ENCODE results near the gene FGF18. TPM values are rescaled to one million over a fixed set of nuclear protein-coding genes. Genes with fewer than 3 reads are reported as not detected.
"Not testable (repeated sequence)": the region's sequence is repeated elsewhere in the genome, so short reads cannot be mapped to it uniquely, and the experiment has no call there.

The FGF18 gene
- total and polyA plus RNA-seq, 2 donors from 2014 or later, result 0.39 to 1.8 TPM

GRCh38 chr5:171412186-171412585 is 7.3 kb upstream of the FGF18 start:
- intact Hi-C loops (cut with DNase I), result loop anchor here (10.0 kb wide), 1 partner anchor 503 kb away; no protein-coding TSS in a partner anchor
- H3K36me3 ChIP-seq (ENCODE audit: control insufficient read depth in 2 of 3, insufficient read depth in 3 of 3, low read length in 3 of 3), result peaks cover 6 to 33% (median 7%) of the 10 kb centered on the region in 3 donors
- FAIRE-seq (no peak), DNase-seq (peak in 1 of 5 donors; percentile 13)
- no peak for TF ChIP-seq CTCF (IDR thresholded peaks at IDR 0.05; ENCODE audit: borderline replicate concordance, extremely low read depth, insufficient read depth)
- H3K27me3 ChIP-seq (ENCODE audit: control insufficient read depth, insufficient read depth, low read length), result no peaks in the 10 kb centered on the region
- no peak overlapping the region for H3K9ac ChIP-seq (ENCODE audit: low read length in 3 of 3)
- H3K27ac ChIP-seq (ENCODE audit: low read depth in 2 of 2, low read length in 2 of 2), result no peak overlapping the region
- H3K4me1 ChIP-seq (ENCODE audit: control insufficient read depth in 2 of 3, insufficient read depth in 2 of 3, low read depth in 1 of 3, low read length in 3 of 3), result no peaks in the 10 kb centered on the region
- no peaks in the 10 kb centered on the region for H3K9me3 ChIP-seq (ENCODE audit: control insufficient read depth in 2 of 3, insufficient read depth in 1 of 3, low read length in 3 of 3)
- no peak overlapping the region for H3K4me3 ChIP-seq (ENCODE audit: low read length in 3 of 3)

GRCh38 chr5:171413153-171413910 is 6.1 kb upstream of the FGF18 start:
- no peak for TF ChIP-seq CTCF (IDR thresholded peaks at IDR 0.05; ENCODE audit: borderline replicate concordance, extremely low read depth, insufficient read depth)
- Histone ChIP-seq H3K9ac (ENCODE audit: low read length in 3 of 3) (no peak overlapping the region), H3K4me3 (ENCODE audit: low read length in 3 of 3) (no peak overlapping the region), H3K9me3 (ENCODE audit: control insufficient read depth in 2 of 3, insufficient read depth in 1 of 3, low read length in 3 of 3) (no peaks in the 10 kb centered on the region), H3K4me1 (ENCODE audit: control insufficient read depth in 2 of 3, insufficient read depth in 2 of 3, low read depth in 1 of 3, low read length in 3 of 3) (peaks cover 0 to under 1% (median 0%) of the 10 kb centered on the region in 3 donors), H3K36me3 (ENCODE audit: control insufficient read depth in 2 of 3, insufficient read depth in 3 of 3, low read length in 3 of 3) (peaks cover 4 to 21% (median 6%) of the 10 kb centered on the region in 3 donors), H3K27me3 (ENCODE audit: control insufficient read depth, insufficient read depth, low read length) (no peaks in the 10 kb centered on the region), H3K27ac (ENCODE audit: low read depth in 2 of 2, low read length in 2 of 2) (no peak overlapping the region)
- DNase-seq, result no peak
- no peak for FAIRE-seq
- intact Hi-C loops (cut with DNase I), result loop anchor here (10.0 kb wide), 1 partner anchor 501 kb away; no protein-coding TSS in a partner anchor

GRCh38 chr5:171413993-171414392 is 5.5 kb upstream of the FGF18 start:
- H3K27ac ChIP-seq (ENCODE audit: low read depth in 2 of 2, low read length in 2 of 2); H3K4me1 ChIP-seq (ENCODE audit: control insufficient read depth in 2 of 3, insufficient read depth in 2 of 3, low read depth in 1 of 3, low read length in 3 of 3); DNase-seq; H3K27me3 ChIP-seq (ENCODE audit: control insufficient read depth, insufficient read depth, low read length); FAIRE-seq; H3K9ac ChIP-seq (ENCODE audit: low read length in 3 of 3); H3K9me3 ChIP-seq (ENCODE audit: control insufficient read depth in 2 of 3, insufficient read depth in 1 of 3, low read length in 3 of 3); H3K4me3 ChIP-seq (ENCODE audit: low read length in 3 of 3): not testable (repeated sequence)
- peaks cover 4 to 20% (median 6%) of the 10 kb centered on the region in 3 donors for H3K36me3 ChIP-seq (ENCODE audit: control insufficient read depth in 2 of 3, insufficient read depth in 3 of 3, low read length in 3 of 3)
- intact Hi-C loops (cut with DNase I), result loop anchor here (10.0 kb wide), 1 partner anchor 501 kb away; no protein-coding TSS in a partner anchor

GRCh38 chr5:171415115-171415730 is 4.2 kb upstream of the FGF18 start:
- no peak for FAIRE-seq

More at GRCh38 chr5:171415115-171415730, 4.2 kb upstream of the FGF18 start:
- H3K9ac ChIP-seq (ENCODE audit: low read length in 3 of 3), result no peak overlapping the region
- H3K4me1 ChIP-seq (ENCODE audit: control insufficient read depth in 2 of 3, insufficient read depth in 2 of 3, low read depth in 1 of 3, low read length in 3 of 3), result peaks cover 0 to 9% (median 0%) of the 10 kb centered on the region in 3 donors
- H3K36me3 ChIP-seq (ENCODE audit: control insufficient read depth in 2 of 3, insufficient read depth in 3 of 3, low read length in 3 of 3), result peaks cover 2 to 11% (median 4%) of the 10 kb centered on the region in 3 donors
- no peaks in the 10 kb centered on the region for H3K9me3 ChIP-seq (ENCODE audit: control insufficient read depth in 2 of 3, insufficient read depth in 1 of 3, low read length in 3 of 3)
- no peak overlapping the region for H3K4me3 ChIP-seq (ENCODE audit: low read length in 3 of 3)
- H3K27ac ChIP-seq (ENCODE audit: low read depth in 2 of 2, low read length in 2 of 2), result no peak overlapping the region
- no peaks in the 10 kb centered on the region for H3K27me3 ChIP-seq (ENCODE audit: control insufficient read depth, insufficient read depth, low read length)
- DNase-seq, result peak in 1 of 5 donors; percentile 12
- TF ChIP-seq CTCF (IDR thresholded peaks at IDR 0.05; ENCODE audit: borderline replicate concordance, extremely low read depth, insufficient read depth), result no peak
- intact Hi-C loops (cut with DNase I), result loop anchor here (10.0 kb wide), 1 partner anchor 500 kb away; no protein-coding TSS in a partner anchor
